Activated CD4-positive, alpha-beta T cell treated with anti-CD3 and anti-CD28 coated beads, Interleukin-2, amount 50 U/mL, for 24 hours (primary cell): ENCODE data around the gene LAMA2.

Experiments used
- DNase-seq, 2 donors: peaks; one replicate each; pipeline ENCODE4 v3.0.0-alpha.2; 2020; ENCODE audit warnings: low read depth in 1 of 2, low spot score in 1 of 2

Gene LAMA2

GRCh38 chr6:129208415-129209034, 325.6 kb downstream of the LAMA2 start:
- no peak for DNase-seq

GRCh38 chr6:129209355-129209754, 326.4 kb downstream of the LAMA2 start:
- no peak for DNase-seq

- no peak for DNase-seq
Measured at GRCh38 chr6:129210684-129211083, 327.7 kb downstream of the LAMA2 start.

- no peak for DNase-seq
Measured at GRCh38 chr6:129211626-129212025, 328.7 kb downstream of the LAMA2 start.

- DNase-seq = no peak
Measured at GRCh38 chr6:129212081-129212480, 329.1 kb downstream of the LAMA2 start.

- no peak for DNase-seq
Measured at GRCh38 chr6:129215246-129215645, 332.3 kb downstream of the LAMA2 start.

GRCh38 chr6:129215916-129216520, 333.1 kb downstream of the LAMA2 start:
- no peak for DNase-seq

GRCh38 chr6:129217701-129218100, 334.8 kb downstream of the LAMA2 start:
- no peak for DNase-seq

GRCh38 chr6:129233458-129234134, 350.7 kb downstream of the LAMA2 start:
- no peak for DNase-seq

- DNase-seq = no peak
Measured at GRCh38 chr6:129235167-129236000, 352.4 kb downstream of the LAMA2 start.

GRCh38 chr6:129236001-129236517, 353.1 kb downstream of the LAMA2 start:
- DNase-seq = no peak

- DNase-seq = no peak
Measured at GRCh38 chr6:129238991-129239390, 356.1 kb downstream of the LAMA2 start.

- DNase-seq = no peak
Measured at GRCh38 chr6:129239825-129240491, 357.0 kb downstream of the LAMA2 start.

- DNase-seq = no peak
Measured at GRCh38 chr6:129240492-129240853, 357.5 kb downstream of the LAMA2 start.

GRCh38 chr6:129242546-129242945, 359.6 kb downstream of the LAMA2 start:
- DNase-seq = no peak

- DNase-seq = no peak
Measured at GRCh38 chr6:129243377-129243776, 360.4 kb downstream of the LAMA2 start.

GRCh38 chr6:129248946-129249345, 366.0 kb downstream of the LAMA2 start:
- no peak for DNase-seq

- peak in 1 of 2 donors; percentile 59 for DNase-seq
Measured at GRCh38 chr6:129251669-129252376, 368.9 kb downstream of the LAMA2 start.

GRCh38 chr6:129252377-129253071, 369.6 kb downstream of the LAMA2 start:
- no peak for DNase-seq

- no peak for DNase-seq
Measured at GRCh38 chr6:129253242-129253641, 370.3 kb downstream of the LAMA2 start.
